Lower leg skin (tissue), 4 donors: Measurements from ENCODE around the gene VPS16. TPM values are rescaled to one million over a fixed set of nuclear protein-coding genes. Genes with fewer than 3 reads are reported as not detected.
"Not testable (repeated sequence)": the region's sequence is repeated elsewhere in the genome, so short reads cannot be mapped to it uniquely, and the experiment has no call there.

Experiments used
- DNase-seq, 2 donors: peaks; one replicate each; pipeline ENCODE4 v3.0.0-alpha.2; 2019; ENCODE audit warnings: low spot score in 2 of 2
- H3K4me3 ChIP-seq: fragments of 200-600 bp; sonication (generic); 2 replicates; pipeline ENCODE4 v1.5.1; 2017; ENCODE audit warnings: mild to moderate bottlenecking, low read depth; ENCODE audit not compliant: poor library complexity, severe bottlenecking
- CTCF ChIP-seq, 3 donors: fragments of 450-650 bp; IDR thresholded peaks; one replicate each; pipeline ENCODE4 v1.5.1; 2016; ENCODE audit warnings: antibody characterized with exemption in 3 of 3, mild to moderate bottlenecking in 3 of 3, moderate library complexity in 2 of 3
- POLR2A ChIP-seq, 2 donors: fragments of 450-650 bp; IDR thresholded peaks; one replicate each; pipeline ENCODE4 v1.6.1; 2016 to 2017; ENCODE audit warnings: antibody characterized with exemption in 2 of 2, mild to moderate bottlenecking in 1 of 2, moderate library complexity in 1 of 2
- WGBS, 2 donors: methylation state at CpG; one replicate each; pipeline ENCODE4 v1.1.5; 2018; 5-methylcytosine and 5-hydroxymethylcytosine counted together
- intact Hi-C: fragments of 100-400 bp; cut with DNase I; formaldehyde crosslinking; loops from one replicate; pipeline ENCODE4 v1.15.0; 2023; ENCODE audit warnings: low total_unique reads
- total RNA-seq, 4 donors: library from RNA; depleted of rRNA; stranded (reverse); fragments of >200 nt; gene quantifications; one replicate each; pipeline ENCODE4 v1.1.0, GENCODE V29; 2016

Gene VPS16
- total RNA-seq, 4 donors from 2014 or later, result 34.9 to 39.2 (median 37.7) TPM

DNA sequence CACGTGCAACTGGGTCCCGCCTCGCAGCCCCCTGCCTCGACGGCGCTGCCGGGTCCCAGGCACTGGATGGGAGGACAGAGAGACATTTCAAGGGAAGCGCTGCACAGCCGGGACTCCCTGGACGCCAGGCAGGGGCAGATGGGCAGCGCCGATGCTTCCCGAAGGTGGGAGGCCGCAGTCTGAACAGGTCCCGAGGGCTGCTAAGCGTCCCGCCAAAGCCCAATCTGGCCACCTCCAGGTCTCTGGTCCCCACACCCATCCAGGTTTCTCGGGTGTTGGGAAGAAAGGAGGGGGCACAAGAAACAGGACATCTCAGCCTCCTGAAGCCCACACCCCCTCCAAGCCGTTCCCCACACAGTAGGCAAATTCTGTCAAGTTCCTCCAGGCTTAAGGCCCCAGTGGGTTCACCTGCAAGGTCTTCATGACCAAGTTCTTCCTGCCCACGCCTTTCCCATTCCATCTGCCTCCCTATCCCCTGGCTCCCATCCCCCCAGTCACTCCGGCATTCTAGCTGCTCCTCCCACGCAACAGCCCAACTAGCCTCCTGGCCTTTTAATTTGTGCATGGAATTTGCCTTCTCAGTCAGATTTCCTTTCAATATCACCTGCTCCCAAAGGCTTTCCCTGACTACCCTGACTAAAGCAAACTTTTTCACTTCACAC lies 34.7 kb upstream of the VPS16 start:
- TF ChIP-seq POLR2A (IDR thresholded peaks at IDR 0.05) (no peak), CTCF (IDR thresholded peaks at IDR 0.05) (no peak)
- no peak overlapping the region for H3K4me3 ChIP-seq
- 27 to 34% methylated on average over 11 to 15 of the region's 22 CpGs for WGBS, 2 donors
- intact Hi-C loops, result no loop called here
- peak in 1 of 2 donors; percentile 78 for DNase-seq

DNA sequence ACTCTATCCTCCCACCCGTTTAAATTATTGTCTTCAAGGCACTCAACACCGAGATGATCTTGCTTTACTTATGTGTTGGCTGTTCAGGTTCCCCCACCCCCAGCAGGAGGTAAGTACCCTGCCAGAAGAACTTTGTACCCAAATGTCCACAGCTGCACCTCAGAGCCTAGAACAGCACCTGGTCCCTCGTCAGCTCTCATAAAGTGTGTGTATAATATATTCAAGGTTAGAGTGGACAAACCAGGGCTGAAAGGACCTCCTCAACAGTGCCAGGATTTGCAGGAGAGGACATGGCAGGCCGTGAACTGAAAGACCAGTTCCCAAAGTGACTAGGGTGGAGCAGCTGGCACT lies 34.2 kb upstream of the VPS16 start:
- 33 to 35% methylated on average over 4 of the region's 4 CpGs for WGBS, 2 donors
- H3K4me3 ChIP-seq, result no peak overlapping the region
- DNase-seq, result no peak
- no peak for TF ChIP-seq POLR2A (IDR thresholded peaks at IDR 0.05)
- no peak for TF ChIP-seq CTCF (IDR thresholded peaks at IDR 0.05)
- intact Hi-C loops, result no loop called here

- H3K4me3 ChIP-seq, result no peak overlapping the region
- DNase-seq, result peak in 1 of 2 donors; percentile 53
- TF ChIP-seq POLR2A (IDR thresholded peaks at IDR 0.05) (no peak), CTCF (IDR thresholded peaks at IDR 0.05) (no peak)
- 81 to 87% methylated on average over 4 of the region's 4 CpGs for WGBS, 2 donors
- intact Hi-C loops, result no loop called here
Observed at GRCh38 chr20:2807019-2807418, 33.5 kb upstream of the VPS16 start.

DNA sequence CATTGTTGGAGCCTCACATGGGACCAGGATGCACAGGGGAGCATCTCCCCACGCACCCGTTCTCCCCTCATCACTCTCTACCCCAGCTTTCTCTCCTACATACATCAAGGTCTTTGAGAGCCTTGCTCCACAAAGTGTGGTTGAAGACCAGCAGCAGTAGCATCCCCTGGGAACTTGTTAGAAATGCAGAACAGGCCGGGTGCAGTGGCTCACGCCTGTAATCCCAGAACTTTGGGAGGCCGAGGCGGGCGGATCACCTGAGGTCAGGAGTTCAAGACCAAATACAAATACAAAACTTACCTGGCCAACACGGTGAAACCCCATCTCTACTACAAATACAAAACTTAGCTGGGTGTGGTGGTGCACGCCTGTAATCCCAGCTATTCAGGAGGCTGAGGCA lies 32.6 kb upstream of the VPS16 start:
- intact Hi-C loops, H3K4me3 ChIP-seq: not testable (repeated sequence)
- DNase-seq, result peak in 1 of 2 donors; percentile 50
- 89 to 91% methylated on average over 8 to 9 of the region's 9 CpGs for WGBS, 2 donors

DNA sequence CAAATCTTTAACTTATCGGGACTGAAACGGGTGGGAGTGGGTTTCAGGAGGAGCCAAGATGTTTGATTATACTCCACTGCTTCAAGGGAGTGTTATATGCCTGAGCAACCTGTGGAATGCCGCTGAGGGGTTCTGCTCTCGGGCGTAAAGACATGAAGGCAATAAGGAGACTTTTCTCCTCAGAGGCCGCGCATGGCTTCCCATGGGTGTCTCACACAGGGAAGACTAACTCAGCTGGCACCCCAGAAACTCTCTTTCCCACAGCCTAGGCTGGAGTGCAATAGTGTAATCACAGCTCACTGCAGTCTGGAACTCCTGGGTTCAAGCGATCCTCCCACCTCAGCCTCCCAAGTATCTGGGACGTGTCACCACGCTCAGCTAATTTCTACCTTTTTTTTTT lies 30.9 kb upstream of the VPS16 start:
- peak in 1 of 2 donors; percentile 54 for DNase-seq
- intact Hi-C loops, result no loop called here
- H3K4me3 ChIP-seq, result no peak overlapping the region
- no peak for TF ChIP-seq CTCF (IDR thresholded peaks at IDR 0.05)
- no peak for TF ChIP-seq POLR2A (IDR thresholded peaks at IDR 0.05)
- WGBS, 2 donors, result 90 to 94% methylated on average over 10 of the region's 10 CpGs

GRCh38 chr20:2812189-2812588 lies 28.4 kb upstream of the VPS16 start:
- TF ChIP-seq POLR2A (IDR thresholded peaks at IDR 0.05) (no peak), CTCF (IDR thresholded peaks at IDR 0.05) (no peak)
- no peak overlapping the region for H3K4me3 ChIP-seq
- WGBS, 2 donors, result 89 to 90% methylated on average over 3 of the region's 3 CpGs
- no peak for DNase-seq
- intact Hi-C loops, result no loop called here
